IPS-20b (cell line): ENCODE results near the gene KRT23.

Source experiments
- H3K27ac ChIP-seq: one replicate; pipeline ENCODE4 v1.5.1; 2013; ENCODE audit warnings: low read length
- H3K27me3 ChIP-seq: 2 replicates; pipeline ENCODE4 v1.6.1; 2013; ENCODE audit warnings: mild to moderate bottlenecking, low read length, inconsistent platforms; ENCODE audit not compliant: insufficient read depth
- H3K36me3 ChIP-seq: 2 replicates; pipeline ENCODE4 v1.6.1; 2013; ENCODE audit warnings: low read depth, mild to moderate bottlenecking, inconsistent platforms, low read length, moderate library complexity; ENCODE audit not compliant: insufficient read depth
- H3K4me1 ChIP-seq: 2 replicates; pipeline ENCODE4 v1.6.1; 2013; ENCODE audit warnings: mild to moderate bottlenecking, control low read depth, inconsistent platforms, low read length, moderate library complexity; ENCODE audit not compliant: insufficient read depth
- H3K4me3 ChIP-seq: 2 replicates; pipeline ENCODE4 v1.5.1; 2013; ENCODE audit warnings: mild to moderate bottlenecking, low read length, inconsistent platforms
- H3K9ac ChIP-seq: 2 replicates; pipeline ENCODE4 v1.6.1; 2013; ENCODE audit warnings: low read depth, mild to moderate bottlenecking, inconsistent platforms, low read length, moderate library complexity
- H3K9me3 ChIP-seq: 2 replicates; pipeline ENCODE4 v1.6.1; 2013; ENCODE audit warnings: mild to moderate bottlenecking, low read depth, low read length, inconsistent platforms; ENCODE audit not compliant: insufficient read depth

Gene KRT23

DNA sequence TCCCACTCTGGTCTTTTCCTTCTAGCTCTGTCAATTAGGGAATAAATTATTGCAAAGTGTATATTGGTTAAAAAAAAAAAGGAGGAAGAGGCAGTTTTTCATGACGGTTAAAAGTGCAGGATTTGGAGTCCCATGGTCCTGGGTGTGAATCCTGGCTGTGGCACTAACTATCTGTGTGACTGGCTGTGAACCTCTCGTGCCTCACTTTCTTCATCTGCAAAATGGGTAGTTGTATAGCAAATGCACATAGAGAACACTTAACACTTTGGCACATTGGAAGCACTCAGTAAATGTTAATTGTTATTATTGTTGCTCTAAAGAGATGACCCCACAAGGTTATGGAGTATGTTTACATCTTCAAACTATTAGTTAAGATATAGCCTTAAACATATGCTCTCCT, 10.5 kb upstream of the KRT23 start:
- no peak overlapping the region for H3K9ac ChIP-seq

DNA sequence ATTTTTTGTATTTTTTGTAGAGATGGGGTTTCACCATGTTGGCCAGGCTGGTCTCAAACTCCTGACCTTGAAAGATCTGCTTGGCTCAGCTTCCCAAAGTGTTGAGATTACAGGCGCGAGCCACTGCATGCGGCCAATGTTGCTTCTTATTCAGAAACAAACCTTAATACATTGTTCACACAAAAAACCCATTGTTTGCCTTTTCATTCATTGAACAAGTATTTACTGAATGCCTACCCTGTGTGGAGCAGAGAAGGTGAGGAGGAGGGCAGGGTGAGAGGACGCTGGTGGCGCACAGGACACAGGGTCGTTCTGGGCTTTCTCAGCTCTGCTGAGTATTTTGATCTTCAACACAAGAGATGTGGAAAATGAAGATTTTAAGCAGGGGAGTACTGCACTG, 8.0 kb upstream of the KRT23 start:
- Histone ChIP-seq H3K36me3 (no peaks in the 10 kb centered on the region), H3K27me3 (no peaks in the 10 kb centered on the region), H3K4me3 (no peak overlapping the region), H3K9me3 (no peaks in the 10 kb centered on the region), H3K27ac (no peak overlapping the region), H3K4me1 (no peaks in the 10 kb centered on the region), H3K9ac (no peak overlapping the region)

More for the DNA sequence above, 10.5 kb upstream of the KRT23 start:
- Histone ChIP-seq H3K4me1 (no peaks in the 10 kb centered on the region), H3K27ac (no peak overlapping the region), H3K9me3 (no peaks in the 10 kb centered on the region), H3K36me3 (no peaks in the 10 kb centered on the region), H3K27me3 (no peaks in the 10 kb centered on the region), H3K4me3 (no peak overlapping the region)

DNA sequence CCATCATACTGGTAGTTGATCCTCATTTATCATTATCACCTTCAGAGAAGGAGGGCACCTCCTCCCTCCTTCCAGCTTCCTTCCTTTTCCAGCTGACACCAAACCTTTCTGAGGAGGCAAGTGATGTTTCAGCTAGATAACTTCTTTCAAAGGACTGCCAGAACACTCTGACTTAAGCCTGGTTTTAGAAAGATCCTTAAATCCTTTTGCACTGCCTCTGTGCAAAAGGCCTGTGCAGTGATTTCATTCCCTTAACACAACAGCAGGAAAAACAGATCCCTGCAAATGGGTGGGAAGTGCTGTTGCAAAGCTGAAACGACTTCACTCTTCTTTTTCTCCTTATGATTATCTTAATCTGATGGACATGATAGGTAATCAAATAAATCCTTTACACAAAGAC, 7.1 kb upstream of the KRT23 start:
- H3K4me3 ChIP-seq, result no peak overlapping the region
- no peaks in the 10 kb centered on the region for H3K27me3 ChIP-seq

DNA sequence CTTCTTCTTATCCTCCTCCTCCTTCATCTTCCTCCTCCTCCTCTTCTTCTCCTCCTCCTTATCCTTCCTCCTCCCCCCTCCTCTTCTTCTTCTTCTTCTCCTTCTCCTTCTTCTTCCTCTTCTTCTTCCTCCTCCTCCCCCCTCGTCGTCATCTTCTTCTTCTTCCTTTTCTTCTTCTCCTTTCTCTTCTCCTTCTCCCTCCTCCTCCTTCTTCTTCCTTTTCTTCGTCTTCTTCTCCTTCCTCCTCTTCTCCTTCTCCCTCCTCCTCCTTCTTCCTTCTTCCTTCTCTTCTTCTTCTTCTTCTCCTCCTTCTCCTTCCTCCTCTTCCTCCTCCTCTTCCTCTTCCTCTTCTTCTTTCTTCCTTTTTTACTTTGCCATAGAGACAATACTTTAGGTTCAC, 5.1 kb upstream of the KRT23 start:
- no peaks in the 10 kb centered on the region for H3K9me3 ChIP-seq
- no peak overlapping the region for H3K9ac ChIP-seq
- H3K4me1 ChIP-seq, result no peaks in the 10 kb centered on the region
- H3K27me3 ChIP-seq, result no peaks in the 10 kb centered on the region
- H3K36me3 ChIP-seq, result no peaks in the 10 kb centered on the region
- no peak overlapping the region for H3K4me3 ChIP-seq
- H3K27ac ChIP-seq, result no peak overlapping the region

More for the DNA sequence above, 7.1 kb upstream of the KRT23 start:
- Histone ChIP-seq H3K9me3 (no peaks in the 10 kb centered on the region), H3K9ac (no peak overlapping the region), H3K27ac (no peak overlapping the region), H3K4me1 (no peaks in the 10 kb centered on the region), H3K36me3 (no peaks in the 10 kb centered on the region)

DNA sequence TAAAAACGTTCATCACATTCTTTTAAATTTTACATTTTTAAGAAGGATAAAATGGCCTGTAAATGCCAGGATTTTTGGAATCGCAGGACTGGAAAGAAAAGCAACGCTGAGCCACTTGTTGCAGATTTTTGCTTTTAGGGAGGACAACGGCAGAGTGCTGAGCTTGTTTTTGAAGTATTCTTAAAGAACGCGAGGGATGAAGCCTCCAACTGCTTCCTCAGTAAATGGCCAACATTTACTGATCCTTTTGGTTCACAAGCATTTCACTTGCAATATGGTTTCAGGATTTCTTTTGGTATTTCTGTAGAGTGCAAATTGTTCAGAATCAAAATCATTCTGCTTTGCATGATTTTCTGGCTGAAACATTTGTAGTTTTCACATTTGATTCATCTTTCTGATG, 2.8 kb upstream of the KRT23 start:
- H3K27me3 ChIP-seq, result no peaks in the 10 kb centered on the region

DNA sequence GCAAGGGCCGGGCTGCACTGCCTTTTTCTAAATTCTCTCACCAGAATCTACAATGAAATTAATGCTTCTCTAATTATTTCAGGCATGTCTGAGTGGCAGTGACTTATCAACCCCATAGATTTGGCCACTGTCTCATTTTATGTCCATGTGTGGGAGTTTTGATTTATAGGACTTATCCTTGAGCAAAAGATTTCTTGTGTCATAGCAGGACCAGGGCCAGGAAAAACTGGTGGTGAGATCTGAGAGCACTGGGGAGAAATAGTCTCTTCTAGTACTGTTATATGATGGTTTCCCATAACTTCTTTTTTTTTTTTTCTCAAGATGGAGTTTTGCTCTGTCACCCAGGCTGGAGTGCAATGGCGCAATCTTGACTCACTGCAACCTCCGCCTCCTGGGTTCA, 1.5 kb upstream of the KRT23 start:
- H3K4me1 ChIP-seq, result peaks cover 7% of the 10 kb centered on the region; the same call in 1 of the 2 replicates
- no peak overlapping the region for H3K9ac ChIP-seq
- H3K27me3 ChIP-seq, result no peaks in the 10 kb centered on the region
- H3K27ac ChIP-seq, result no peak overlapping the region
- H3K36me3 ChIP-seq, result no peaks in the 10 kb centered on the region
- no peak overlapping the region for H3K4me3 ChIP-seq
- no peaks in the 10 kb centered on the region for H3K9me3 ChIP-seq

More for the DNA sequence above, 2.8 kb upstream of the KRT23 start:
- no peaks in the 10 kb centered on the region for H3K36me3 ChIP-seq
- no peak overlapping the region for H3K27ac ChIP-seq
- peaks cover 7% of the 10 kb centered on the region; the same call in 1 of the 2 replicates for H3K4me1 ChIP-seq
- no peak overlapping the region for H3K9ac ChIP-seq
- H3K4me3 ChIP-seq, result no peak overlapping the region
- no peaks in the 10 kb centered on the region for H3K9me3 ChIP-seq

DNA sequence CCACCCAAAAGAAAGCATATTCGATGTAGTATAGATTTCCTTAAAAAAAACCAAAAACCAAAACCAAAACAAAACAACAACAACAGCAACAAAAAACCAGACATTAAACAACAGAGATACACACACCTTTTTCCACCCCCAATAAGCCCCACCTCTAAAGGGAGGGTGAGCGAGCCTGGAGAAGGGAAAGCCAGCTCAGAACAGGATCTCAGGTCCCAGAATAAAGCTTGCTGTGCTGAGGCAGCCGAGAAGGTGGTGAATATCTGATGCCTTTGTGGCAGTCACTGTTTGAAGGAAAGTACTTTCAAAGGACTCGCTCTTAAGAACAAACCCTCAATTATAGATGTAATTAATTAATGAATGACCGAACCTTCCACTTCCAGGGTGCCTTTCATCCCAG, 470 bp downstream of the KRT23 start:
- no peak overlapping the region for H3K4me3 ChIP-seq
- no peaks in the 10 kb centered on the region for H3K36me3 ChIP-seq
- peaks cover 7% of the 10 kb centered on the region; the same call in 1 of the 2 replicates for H3K4me1 ChIP-seq
- no peaks in the 10 kb centered on the region for H3K9me3 ChIP-seq
- H3K27ac ChIP-seq, result no peak overlapping the region
- H3K9ac ChIP-seq, result no peak overlapping the region
- H3K27me3 ChIP-seq, result no peaks in the 10 kb centered on the region

DNA sequence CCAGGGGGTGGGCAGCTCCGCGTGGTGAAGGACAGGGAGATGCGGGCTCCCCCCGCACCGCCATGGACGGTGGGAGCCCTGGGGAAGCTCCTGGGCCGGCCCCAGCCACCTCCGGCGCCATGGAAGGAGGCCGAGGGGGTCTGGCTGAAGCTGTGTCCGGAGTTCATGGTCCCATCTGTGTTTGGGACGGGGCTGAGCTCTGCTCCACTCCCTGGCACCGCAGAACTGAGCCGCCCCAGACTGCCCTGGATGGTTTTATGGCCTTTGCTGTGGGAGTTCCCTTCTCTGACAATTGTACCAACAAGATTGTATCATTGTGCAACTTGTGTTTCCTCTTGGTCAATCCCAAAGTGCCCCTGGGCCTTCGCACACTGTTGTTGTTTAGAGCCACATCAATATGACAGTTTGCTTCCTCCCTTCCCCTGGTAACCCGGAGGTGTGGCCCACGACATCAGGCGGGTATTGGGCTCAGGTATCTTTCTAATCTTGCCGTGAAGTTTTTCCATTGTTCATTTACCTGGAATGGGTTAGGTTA, 942 bp downstream of the KRT23 start:
- peaks cover 7% of the 10 kb centered on the region; the same call in 1 of the 2 replicates for H3K4me1 ChIP-seq
- H3K9me3 ChIP-seq, result no peaks in the 10 kb centered on the region
- no peak overlapping the region for H3K27ac ChIP-seq
- H3K4me3 ChIP-seq, result no peak overlapping the region
- no peaks in the 10 kb centered on the region for H3K36me3 ChIP-seq
- H3K9ac ChIP-seq, result no peak overlapping the region
- no peaks in the 10 kb centered on the region for H3K27me3 ChIP-seq

DNA sequence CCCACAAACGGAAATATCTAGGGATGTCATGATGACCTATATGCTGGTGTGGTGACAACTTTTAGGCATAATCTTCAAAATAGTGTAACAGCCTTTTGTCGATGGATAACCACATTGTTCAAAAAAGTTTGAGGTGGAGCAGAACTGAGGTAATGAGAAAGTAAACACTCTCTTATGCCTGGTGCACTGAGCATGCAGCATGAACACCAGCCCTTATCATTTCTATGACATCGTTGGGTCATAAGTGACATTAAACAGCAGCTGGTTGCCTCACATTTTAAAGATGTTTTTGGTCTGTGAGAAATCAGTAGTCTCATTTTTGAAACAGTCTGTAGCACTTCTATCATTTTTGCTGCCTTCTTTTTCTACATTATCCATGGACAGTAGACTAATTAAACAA, 1.8 kb downstream of the KRT23 start:
- Histone ChIP-seq H3K27ac (no peak overlapping the region), H3K9me3 (no peaks in the 10 kb centered on the region), H3K4me3 (no peak overlapping the region), H3K9ac (no peak overlapping the region), H3K36me3 (no peaks in the 10 kb centered on the region), H3K27me3 (no peaks in the 10 kb centered on the region), H3K4me1 (peaks cover 7% of the 10 kb centered on the region; the same call in 1 of the 2 replicates)

DNA sequence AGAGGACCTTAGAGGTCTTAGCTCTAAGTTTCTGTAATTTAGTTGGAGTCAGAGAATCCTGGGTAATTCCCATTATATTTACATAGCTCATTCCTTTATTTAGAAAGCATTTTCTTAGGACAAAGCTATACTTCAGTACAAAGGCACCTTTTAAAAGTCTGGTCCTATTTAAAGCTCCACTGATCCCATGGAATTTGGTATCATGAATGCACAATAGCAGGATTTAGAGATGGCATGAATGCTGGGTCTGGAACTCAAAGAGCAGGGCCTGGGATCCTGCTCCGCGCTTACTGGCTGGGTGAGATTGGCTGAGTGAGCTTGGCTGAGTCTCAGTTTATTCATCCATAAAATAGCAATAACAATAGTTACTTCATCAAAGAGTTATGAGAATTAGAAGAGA, 4.8 kb downstream of the KRT23 start:
- H3K36me3 ChIP-seq, result no peaks in the 10 kb centered on the region
- peaks cover 7% of the 10 kb centered on the region; the same call in 1 of the 2 replicates for H3K4me1 ChIP-seq
- no peak overlapping the region for H3K4me3 ChIP-seq
- no peaks in the 10 kb centered on the region for H3K9me3 ChIP-seq
- no peak overlapping the region for H3K9ac ChIP-seq
- H3K27ac ChIP-seq, result no peak overlapping the region
- H3K27me3 ChIP-seq, result no peaks in the 10 kb centered on the region

DNA sequence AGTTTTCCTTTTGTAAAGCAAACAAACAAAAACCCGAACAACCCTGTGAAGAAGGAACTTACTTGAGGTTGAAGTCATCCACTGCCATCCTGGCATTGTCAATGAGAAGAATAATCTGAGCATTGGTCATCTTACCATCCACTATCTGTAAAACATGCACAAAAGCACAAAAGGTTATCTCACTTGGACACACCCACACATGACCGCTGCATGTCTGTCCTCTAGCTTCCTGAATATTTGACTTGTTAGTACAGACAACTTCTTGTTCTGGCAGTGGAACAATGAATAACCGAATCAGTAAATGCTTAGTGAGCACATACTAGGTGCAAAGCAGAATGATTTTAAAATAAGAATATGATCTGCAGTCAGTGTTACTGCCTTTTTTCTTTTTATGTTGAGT, 6.1 kb downstream of the KRT23 start:
- Histone ChIP-seq H3K36me3 (no peaks in the 10 kb centered on the region), H3K27me3 (no peaks in the 10 kb centered on the region), H3K9ac (no peak overlapping the region), H3K27ac (no peak overlapping the region), H3K4me3 (no peak overlapping the region), H3K9me3 (no peaks in the 10 kb centered on the region), H3K4me1 (peaks cover 5% of the 10 kb centered on the region; the same call in 1 of the 2 replicates)

DNA sequence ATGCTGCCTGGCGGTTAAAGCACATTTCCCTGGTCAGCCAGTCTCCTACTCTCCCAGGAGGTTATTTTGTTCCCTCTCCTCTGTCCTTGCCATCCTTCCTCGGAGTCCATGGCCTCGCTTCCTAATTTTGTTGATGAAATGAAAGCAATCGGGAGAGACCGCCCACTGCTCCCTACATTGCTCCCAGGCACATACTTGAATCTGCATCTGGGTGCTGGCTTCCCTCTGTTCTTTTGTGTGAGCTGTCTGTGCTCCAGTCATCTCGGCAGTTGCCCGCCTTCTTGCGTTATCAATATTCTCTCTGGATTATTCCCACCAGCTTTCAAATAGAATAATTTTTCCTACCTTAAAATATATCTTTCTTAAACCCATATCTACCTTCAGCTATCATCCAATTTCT, 11.1 kb downstream of the KRT23 start:
- no peak overlapping the region for H3K9ac ChIP-seq
- H3K4me1 ChIP-seq, result peaks cover 8% of the 10 kb centered on the region; the same call in 1 of the 2 replicates
- no peaks in the 10 kb centered on the region for H3K36me3 ChIP-seq
- no peak overlapping the region for H3K27ac ChIP-seq
- no peak overlapping the region for H3K4me3 ChIP-seq
- no peaks in the 10 kb centered on the region for H3K27me3 ChIP-seq
- H3K9me3 ChIP-seq, result no peaks in the 10 kb centered on the region
